ENCODE results near the gene TTC23.

The TTC23 gene

DNA sequence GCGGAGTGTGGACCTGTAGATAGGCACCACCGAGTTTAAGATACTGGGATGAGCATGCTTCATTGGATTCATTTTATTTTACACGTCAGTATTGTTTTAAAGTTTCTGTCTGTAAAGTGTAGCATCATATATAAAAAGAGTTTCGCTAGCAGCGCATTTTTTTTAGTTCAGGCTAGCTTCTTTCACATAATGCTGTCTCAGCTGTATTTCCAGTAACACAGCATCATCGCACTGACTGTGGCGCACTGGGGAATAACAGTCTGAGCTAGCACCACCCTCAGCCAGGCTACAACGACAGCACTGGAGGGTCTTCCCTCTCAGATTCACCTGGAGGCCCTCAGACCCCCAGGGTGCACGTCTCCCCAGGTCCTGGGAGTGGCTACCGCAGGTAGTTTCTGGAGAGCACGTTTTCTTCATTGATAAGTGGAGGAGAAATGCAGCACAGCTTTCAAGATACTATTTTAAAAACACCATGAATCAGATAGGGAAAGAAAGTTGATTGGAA, 115.0 kb downstream of the TTC23 start:
- no peak for DNase-seq

DNA sequence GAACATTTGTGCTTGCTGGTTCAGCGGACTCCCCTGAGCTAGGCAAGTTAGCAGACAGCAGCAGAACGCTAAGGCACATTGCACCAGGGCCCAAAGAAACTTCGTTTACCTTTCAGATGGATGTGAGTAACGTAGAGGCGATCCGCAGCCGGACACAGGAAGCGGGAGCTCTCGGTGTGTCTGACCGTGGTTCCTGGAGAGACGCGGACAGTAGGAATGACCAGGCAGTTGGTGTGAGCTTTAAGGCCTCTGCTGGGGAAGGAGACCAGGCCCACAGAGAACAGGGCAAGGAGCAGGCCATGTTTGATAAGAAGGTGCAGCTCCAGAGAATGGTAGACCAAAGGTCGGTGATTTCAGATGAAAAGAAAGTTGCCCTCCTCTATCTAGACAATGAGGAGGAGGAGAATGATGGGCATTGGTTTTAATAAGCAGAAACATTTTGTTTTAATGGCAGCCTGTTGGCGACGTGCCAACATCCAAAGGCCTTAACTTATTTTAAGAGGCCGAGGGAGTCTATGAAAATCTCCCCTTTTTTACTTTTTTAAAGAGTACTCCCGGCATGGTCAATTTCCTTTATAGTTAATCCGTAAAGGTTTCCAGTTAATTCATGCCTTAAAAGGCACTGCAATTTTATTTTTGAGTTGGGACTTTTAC, 116.6 kb downstream of the TTC23 start:
- DNase-seq: no peak

- DNase-seq: no peak
These were observed 117.3 kb downstream of the TTC23 start for GRCh38 chr15:99132122-99132521.

- no peak for DNase-seq
These were observed 117.8 kb downstream of the TTC23 start for GRCh38 chr15:99131441-99132023.

DNA sequence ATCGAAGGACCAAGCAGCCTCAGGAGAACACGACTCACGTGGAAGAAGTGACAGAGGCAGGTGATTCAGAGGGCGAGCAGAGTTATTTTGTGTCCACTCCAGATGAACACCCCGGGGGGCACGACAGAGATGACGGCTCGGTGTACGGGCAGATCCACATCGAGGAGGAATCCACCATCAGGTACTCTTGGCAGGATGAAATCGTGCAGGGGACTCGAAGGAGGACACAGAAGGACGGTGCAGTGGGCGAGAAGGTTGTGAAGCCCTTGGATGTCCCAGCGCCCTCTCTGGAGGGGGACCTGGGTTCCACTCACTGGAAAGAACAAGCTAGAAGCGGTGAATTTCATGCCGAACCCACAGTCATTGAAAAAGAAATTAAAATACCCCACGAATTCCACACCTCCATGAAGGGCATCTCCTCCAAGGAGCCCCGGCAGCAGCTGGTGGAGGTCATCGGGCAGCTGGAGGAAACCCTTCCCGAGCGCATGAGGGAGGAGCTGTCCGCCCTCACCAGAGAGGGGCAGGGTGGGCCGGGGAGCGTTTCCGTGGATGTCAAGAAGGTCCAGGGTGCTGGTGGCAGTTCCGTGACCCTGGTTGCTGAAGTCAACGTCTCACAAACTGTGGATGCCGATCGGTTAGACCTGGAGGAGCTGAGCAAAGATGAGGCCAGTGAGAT, 118.5 kb downstream of the TTC23 start:
- DNase-seq: no peak

- no peak for DNase-seq
These were observed 119.1 kb downstream of the TTC23 start for GRCh38 chr15:99130314-99130713.

DNA sequence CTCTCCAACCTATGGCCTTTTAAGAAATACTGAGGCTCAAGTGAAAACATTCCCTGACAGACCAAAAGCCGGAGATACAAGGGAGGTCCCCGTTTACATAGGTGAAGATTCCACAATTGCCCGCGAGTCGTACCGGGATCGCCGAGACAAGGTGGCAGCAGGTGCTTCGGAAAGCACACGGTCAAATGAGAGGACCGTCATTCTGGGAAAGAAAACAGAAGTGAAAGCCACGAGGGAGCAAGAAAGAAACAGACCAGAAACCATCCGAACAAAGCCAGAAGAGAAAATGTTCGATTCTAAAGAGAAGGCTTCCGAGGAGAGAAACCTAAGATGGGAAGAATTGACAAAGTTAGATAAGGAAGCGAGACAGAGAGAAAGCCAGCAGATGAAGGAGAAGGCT, 119.7 kb downstream of the TTC23 start:
- DNase-seq: no peak

GRCh38 chr15:99128411-99128810, 121.0 kb downstream of the TTC23 start:
- no peak for DNase-seq

- no peak for DNase-seq
These were observed 121.6 kb downstream of the TTC23 start for GRCh38 chr15:99127773-99128172.

DNA sequence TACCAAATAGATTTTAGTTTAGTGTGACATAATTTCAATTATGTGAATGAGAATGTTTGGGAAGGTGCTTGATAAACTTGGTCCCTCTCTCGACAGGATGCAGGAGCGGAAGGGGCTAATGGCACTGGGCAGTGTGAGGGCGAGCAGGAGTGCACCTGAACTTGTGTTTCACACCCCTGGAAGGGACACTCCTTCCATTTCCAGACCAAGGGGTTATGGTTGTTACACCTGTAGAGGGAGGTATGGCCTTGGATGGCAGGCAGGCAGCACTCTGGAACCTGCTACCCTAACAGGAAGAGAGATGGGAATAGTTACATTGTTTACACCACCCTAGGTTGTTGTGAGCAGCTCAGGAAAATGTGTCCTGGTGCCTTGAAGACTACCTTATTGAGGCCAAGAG, 122.5 kb downstream of the TTC23 start:
- DNase-seq: no peak

DNA sequence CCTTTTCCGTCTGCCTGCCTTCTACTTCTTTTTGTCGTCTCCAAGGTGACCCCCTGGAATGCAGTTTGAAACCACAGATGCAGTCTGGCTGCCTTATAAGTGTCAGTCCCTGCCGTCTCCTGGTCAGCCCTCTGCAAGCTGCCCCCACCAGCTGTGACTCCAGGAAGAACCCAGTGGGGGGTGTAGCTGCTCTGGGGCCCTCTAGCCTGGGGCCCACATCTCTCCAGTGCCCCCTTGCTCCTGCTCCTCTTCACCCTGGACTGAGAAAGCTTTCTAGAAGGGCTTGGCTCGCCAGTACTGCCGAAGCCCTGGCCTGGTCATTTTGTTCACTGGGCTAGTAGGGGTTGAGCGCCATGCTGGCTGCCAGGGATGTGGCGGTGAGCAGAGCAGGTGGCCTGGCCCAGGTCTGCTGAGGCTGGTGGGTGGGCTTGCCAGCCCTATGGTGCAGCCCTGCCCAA, 123.2 kb downstream of the TTC23 start:
- no peak for DNase-seq

- no peak for DNase-seq
These were observed 124.1 kb downstream of the TTC23 start for GRCh38 chr15:99125061-99125891.

- DNase-seq: no peak
These were observed 124.7 kb downstream of the TTC23 start for GRCh38 chr15:99124641-99125040.

- DNase-seq: no peak
These were observed 125.5 kb downstream of the TTC23 start for GRCh38 chr15:99123713-99124451.

DNA sequence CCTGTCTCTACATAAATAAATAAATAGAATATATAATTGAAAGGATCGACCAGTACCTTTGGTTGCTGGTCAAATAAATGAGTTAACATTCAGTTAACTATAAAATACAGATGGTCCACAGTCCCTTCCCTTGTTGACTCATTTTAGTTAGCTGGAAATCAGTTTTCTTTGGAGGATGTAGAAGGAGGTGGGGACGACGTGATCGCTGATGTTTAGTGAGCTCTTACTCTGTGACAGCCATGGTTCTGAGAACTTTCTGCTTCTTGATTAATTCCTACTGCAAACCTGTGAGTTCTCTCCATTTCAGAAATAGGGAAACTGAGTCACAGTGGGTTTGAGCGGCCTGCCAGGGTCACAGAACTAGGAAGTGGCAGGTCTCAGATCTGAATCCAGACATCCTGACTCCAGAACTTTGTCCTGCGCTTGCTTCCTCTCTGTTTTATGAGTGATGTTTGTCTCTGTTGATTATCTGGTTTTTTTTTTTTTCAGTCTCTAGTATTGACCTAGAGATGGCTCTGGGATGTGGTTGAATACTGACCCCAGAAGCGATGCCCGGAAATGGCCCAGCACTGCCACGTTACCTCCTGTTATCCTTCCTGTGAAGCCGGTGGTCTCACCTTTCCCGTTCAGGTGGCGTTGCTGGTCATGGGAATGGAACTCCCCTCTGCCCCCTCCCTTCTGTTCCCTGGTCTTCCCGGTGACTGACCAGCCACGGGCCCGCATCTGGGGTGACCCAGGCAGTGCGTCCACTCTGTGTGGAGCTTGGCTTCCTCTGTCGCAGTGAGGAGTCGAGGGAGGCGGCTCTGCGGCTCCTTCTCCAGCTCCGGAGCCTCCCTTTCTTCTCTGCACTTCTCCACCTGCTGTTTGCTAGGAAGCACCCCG, 126.3 kb downstream of the TTC23 start:
- DNase-seq: no peak

- no peak for DNase-seq
These were observed 127.5 kb downstream of the TTC23 start for GRCh38 chr15:99121691-99122410.

DNA sequence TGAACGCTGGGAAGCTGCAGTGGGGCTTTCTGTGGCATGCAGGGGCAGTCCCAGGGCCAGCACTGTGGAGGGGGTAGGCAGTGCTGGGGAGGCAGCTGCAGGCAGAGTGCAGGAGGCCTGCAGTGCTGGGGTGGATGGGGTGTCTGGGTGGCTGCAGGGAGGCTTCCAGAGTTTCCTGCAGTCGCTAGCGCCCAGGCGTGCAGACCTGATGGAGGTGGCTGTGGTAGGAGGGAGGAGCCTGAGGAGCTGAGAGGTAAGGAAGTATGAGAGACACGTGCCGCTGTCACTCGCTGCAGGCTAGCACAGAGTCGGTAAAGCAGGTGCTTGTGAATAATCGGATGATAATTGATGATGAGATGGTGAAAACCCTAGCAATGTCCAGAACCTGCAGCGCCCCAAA, 128.2 kb downstream of the TTC23 start:
- no peak for DNase-seq

DNA sequence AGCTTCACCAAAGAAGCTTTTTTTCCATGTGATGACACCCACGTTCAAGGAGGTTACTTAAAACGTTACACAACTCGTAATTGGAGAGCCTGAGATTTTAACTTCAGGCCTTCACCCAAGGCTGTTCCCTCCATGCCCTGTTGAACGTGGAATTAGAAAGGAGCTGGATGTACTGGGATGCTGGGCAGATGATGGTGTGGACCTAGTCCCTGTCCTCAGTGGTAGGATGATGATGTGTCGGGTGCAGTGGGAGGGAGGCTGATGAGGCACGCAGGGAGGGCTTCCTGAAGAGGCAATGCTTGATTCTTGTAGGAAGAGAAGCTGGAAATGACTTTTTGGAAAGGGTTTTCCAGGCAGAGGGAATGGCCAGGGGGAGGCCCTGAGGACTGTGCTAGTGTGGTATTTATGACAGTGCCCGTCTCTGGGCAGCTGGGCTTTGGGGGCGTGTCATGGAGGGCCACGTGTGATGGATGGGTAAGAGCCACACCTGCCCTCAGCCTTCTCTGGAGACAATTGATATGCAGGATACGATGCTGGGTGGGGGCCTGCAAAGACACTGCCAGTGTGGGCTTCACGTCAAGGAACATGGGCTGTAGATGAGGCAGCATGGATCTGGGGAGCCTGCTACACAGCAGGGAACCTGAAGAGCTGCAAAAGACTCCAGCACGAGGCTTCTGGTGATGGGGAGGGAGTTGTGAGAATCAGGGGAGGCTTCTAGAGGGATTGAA, 129.2 kb downstream of the TTC23 start:
- DNase-seq: no peak

- DNase-seq: no peak
These were observed 130.4 kb downstream of the TTC23 start for GRCh38 chr15:99118801-99119546.

Measured in NCI-H1930 (cell line).